Fibroblast of pulmonary artery (primary cell): ENCODE measurements around the gene TRPM5.

Experiments used
- DNase-seq: peaks from one replicate; pipeline ENCODE4 v3.0.0-alpha.2; 2010; ENCODE audit warnings: low read depth
- H3K4me3 ChIP-seq: replicated peaks from 2 replicates; pipeline ENCODE4 v1.5.1; 2011; ENCODE audit warnings: low read depth, mild to moderate bottlenecking, control low read depth, low read length, moderate library complexity
- CTCF ChIP-seq: IDR thresholded peaks from 2 replicates; pipeline ENCODE4 v1.5.1; 2011; ENCODE audit warnings: mild to moderate bottlenecking, control low read depth, low read length, inconsistent platforms; ENCODE audit errors: missing control alignments

Gene TRPM5

GRCh38 chr11:2414616-2415015, 29.7 kb downstream of the TRPM5 start:
- TF ChIP-seq CTCF = no peak

GRCh38 chr11:2413742-2414579, 30.4 kb downstream of the TRPM5 start:
- DNase-seq = no peak
- H3K4me3 ChIP-seq = no peak overlapping the region
- no peak for TF ChIP-seq CTCF

More at GRCh38 chr11:2414616-2415015, 29.7 kb downstream of the TRPM5 start:
- DNase-seq = no peak
- H3K4me3 ChIP-seq = no peak overlapping the region

- H3K4me3 ChIP-seq = no peak overlapping the region
- no peak for TF ChIP-seq CTCF
- DNase-seq = no peak
These were observed 32.0 kb downstream of the TRPM5 start for GRCh38 chr11:2412323-2412722.

DNA sequence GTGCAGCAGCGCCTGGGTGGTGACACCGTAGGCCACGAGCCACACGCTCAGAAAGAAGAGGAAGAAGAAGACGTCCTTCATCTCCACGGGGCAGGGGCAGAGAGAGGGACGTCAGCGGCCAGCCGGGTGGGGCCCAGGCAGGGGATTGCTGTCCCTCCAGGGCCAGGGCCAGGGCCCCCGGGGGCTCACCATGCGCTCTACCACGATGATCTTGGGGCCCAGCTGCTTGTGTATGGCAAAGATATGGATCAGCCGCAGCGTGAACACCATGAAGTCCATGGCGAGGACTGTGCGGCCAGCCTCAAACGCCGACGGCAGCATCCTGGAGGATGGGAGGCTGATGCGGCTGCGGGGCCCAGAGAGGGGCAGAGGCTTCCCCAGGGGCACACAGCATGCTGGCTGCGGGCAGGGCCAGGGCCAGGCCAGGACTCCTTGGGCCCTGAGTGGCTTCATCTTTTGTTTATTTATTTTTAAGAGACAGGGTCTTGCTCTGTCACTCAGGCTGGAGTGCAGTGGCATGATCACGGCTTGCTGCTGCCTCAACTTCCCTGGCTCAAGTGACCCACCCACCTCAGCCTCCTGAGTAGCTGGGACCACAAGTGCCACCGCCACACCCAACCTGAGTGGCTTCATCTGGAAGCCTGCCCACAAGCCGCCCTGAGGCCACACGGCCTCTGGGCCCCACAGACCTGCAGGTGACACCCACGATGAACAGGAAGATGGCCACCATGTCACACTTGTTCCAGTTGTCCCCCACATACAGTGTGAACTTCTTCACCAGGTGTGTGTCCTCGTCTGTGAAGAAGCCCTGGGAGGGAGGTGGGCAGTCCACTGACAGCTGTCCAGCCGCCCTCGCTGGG, 32.6 kb downstream of the TRPM5 start:
- H3K4me3 ChIP-seq = no peak overlapping the region
- no peak for DNase-seq
- no peak for TF ChIP-seq CTCF

DNA sequence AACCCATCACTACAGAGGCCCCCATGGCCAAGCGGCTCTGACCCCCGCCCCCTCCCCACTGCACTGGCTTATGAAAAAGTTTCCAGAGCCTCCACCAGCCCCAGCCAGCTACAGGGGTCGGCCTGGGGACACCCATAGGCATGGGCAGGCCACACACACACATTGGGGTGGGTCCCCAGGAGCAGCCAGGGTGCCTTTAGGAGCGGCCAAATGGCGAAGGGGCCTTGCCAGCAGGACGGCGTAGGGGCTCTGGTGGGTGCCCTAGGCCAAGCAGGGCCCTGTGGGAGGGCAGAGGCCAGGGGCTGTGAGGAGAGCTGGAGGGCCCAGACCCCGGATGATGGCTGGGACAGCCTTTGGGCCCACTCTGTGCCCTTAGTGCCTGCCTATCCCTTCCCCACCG, 33.7 kb downstream of the TRPM5 start:
- DNase-seq = no peak
- TF ChIP-seq CTCF = no peak
- H3K4me3 ChIP-seq = no peak overlapping the region

- no peak for TF ChIP-seq CTCF
- no peak overlapping the region for H3K4me3 ChIP-seq
- DNase-seq = no peak
These were observed 34.5 kb downstream of the TRPM5 start for GRCh38 chr11:2409611-2410468.
